MM.1S (cell line): ENCODE measurements around the gene TBC1D26.
"Not testable (repeated sequence)": the region's sequence is repeated elsewhere in the genome, so short reads cannot be mapped to it uniquely, and the experiment has no call there.

ENCODE experiments used
- CTCF ChIP-seq: fragments of 300-600 bp; sonication (generic); IDR thresholded peaks from 2 replicates; pipeline ENCODE4 v1.5.1; 2016; ENCODE audit warnings: antibody characterized with exemption, low read length, mixed read lengths
- EZH2 ChIP-seq: fragments of 300-600 bp; sonication (generic); optimal IDR thresholded peaks from 2 replicates; pipeline ENCODE3; 2017; ENCODE audit warnings: low read depth, mild to moderate bottlenecking, antibody characterized with exemption, low read length, mixed read lengths
- EZH2phosphoT487 ChIP-seq: fragments of 300-600 bp; sonication (generic); IDR thresholded peaks from 2 replicates; pipeline ENCODE4 v1.6.1; 2018; ENCODE audit warnings: antibody characterized with exemption, low read length

- TF ChIP-seq CTCF, EZH2, EZH2phosphoT487: not testable (repeated sequence)
These were observed 55.4 kb downstream of the TBC1D26 start for GRCh38 chr17:15787363-15788075.
